SK-N-SH treated with all-trans-retinoic acid at 6 μM for 48 hours (cell line): Measurements from ENCODE around the gene ANK2.

ENCODE experiments used
- ATAC-seq: fragments of 200-7000 bp; cut with Tn5 transposase; 3 replicates; pipeline ENCODE4 v1.9.1; 2020; ENCODE audit warnings: mild to moderate bottlenecking, moderate library complexity
- ARNTL ChIP-seq: fragments of 450-650 bp; formaldehyde crosslinking; IDR thresholded peaks from 2 replicates; pipeline ENCODE4 v1.5.0; 2020; ENCODE audit warnings: low read depth, mild to moderate bottlenecking, moderate library complexity, borderline replicate concordance
- BACH2 ChIP-seq: fragments of 250-450 bp; sonication (Bioruptor Pico); IDR thresholded peaks from 2 replicates; pipeline ENCODE4 v1.9.0; 2021; ENCODE audit warnings: mild to moderate bottlenecking, borderline replicate concordance
- CSDC2 ChIP-seq: fragments of 250-450 bp; sonication (Bioruptor Pico); IDR thresholded peaks from 2 replicates; pipeline ENCODE4 v1.5.0; 2020; ENCODE audit warnings: mild to moderate bottlenecking, moderate library complexity
- ESRRG ChIP-seq: fragments of 250-450 bp; sonication (Bioruptor Pico); IDR thresholded peaks from 2 replicates; pipeline ENCODE4 v1.6.1; 2021; ENCODE audit warnings: mild to moderate bottlenecking
- OSR1 ChIP-seq: fragments of 250-450 bp; sonication (Bioruptor Pico); IDR thresholded peaks from 2 replicates; pipeline ENCODE4 v1.8.0; 2022; ENCODE audit warnings: moderate library complexity, mild to moderate bottlenecking, inconsistent platforms
- POU6F1 ChIP-seq: fragments of 250-450 bp; sonication (Bioruptor Pico); IDR thresholded peaks from 2 replicates; pipeline ENCODE4 v1.8.0; 2021; ENCODE audit warnings: low read depth, mild to moderate bottlenecking, moderate library complexity, borderline replicate concordance
- PPARA ChIP-seq: fragments of 250-450 bp; sonication (Bioruptor Pico); IDR thresholded peaks from 2 replicates; pipeline ENCODE4 v1.5.0; 2020; ENCODE audit warnings: mild to moderate bottlenecking, borderline replicate concordance
- RARB ChIP-seq: fragments of 250-450 bp; sonication (Bioruptor Pico); IDR thresholded peaks from 2 replicates; pipeline ENCODE4 v1.8.0; 2021; ENCODE audit warnings: mild to moderate bottlenecking, moderate library complexity
- SNAI2 ChIP-seq: fragments of 250-450 bp; sonication (Bioruptor Pico); IDR thresholded peaks from 2 replicates; pipeline ENCODE4 v1.5.0; 2020; ENCODE audit warnings: mild to moderate bottlenecking, moderate library complexity
- TCF4 ChIP-seq: fragments of 250-450 bp; sonication (Bioruptor Pico); IDR thresholded peaks from 2 replicates; pipeline ENCODE4 v1.8.0; 2021; ENCODE audit warnings: mild to moderate bottlenecking, moderate library complexity, borderline replicate concordance
- TOX ChIP-seq: fragments of 250-450 bp; sonication (Bioruptor Pico); IDR thresholded peaks from 2 replicates; pipeline ENCODE4 v1.8.0; 2021; ENCODE audit warnings: mild to moderate bottlenecking, moderate library complexity, borderline replicate concordance
- ZC3H10 ChIP-seq: fragments of 250-450 bp; sonication (Bioruptor Pico); IDR thresholded peaks from 2 replicates; pipeline ENCODE4 v1.5.1; 2021; ENCODE audit warnings: mild to moderate bottlenecking, moderate library complexity
- ZFP3 ChIP-seq: fragments of 250-450 bp; sonication (Bioruptor Pico); IDR thresholded peaks from 2 replicates; pipeline ENCODE4 v1.5.0; 2020; ENCODE audit warnings: mild to moderate bottlenecking, moderate library complexity
- ZFP30 ChIP-seq: fragments of 450-650 bp; formaldehyde crosslinking; IDR thresholded peaks from 2 replicates; pipeline ENCODE4 v1.5.0; 2022; ENCODE audit warnings: mild to moderate bottlenecking, moderate library complexity
- ZNF565 ChIP-seq: fragments of 450-650 bp; formaldehyde crosslinking; conservative IDR thresholded peaks from 2 replicates; pipeline ENCODE4 v1.5.0; 2020; ENCODE audit warnings: low read depth, mild to moderate bottlenecking, moderate library complexity
- ZNF70 ChIP-seq: fragments of 450-650 bp; formaldehyde crosslinking; IDR thresholded peaks from 2 replicates; pipeline ENCODE4 v1.5.0; 2020; ENCODE audit warnings: mild to moderate bottlenecking, moderate library complexity
- ZNF8 ChIP-seq: fragments of 450-650 bp; formaldehyde crosslinking; IDR thresholded peaks from 2 replicates; pipeline ENCODE4 v1.5.0; 2020; ENCODE audit warnings: mild to moderate bottlenecking, moderate library complexity
- TF ChIP-seq, protein P1 (sequence below): fragments of 250-450 bp; sonication (Bioruptor Pico); IDR thresholded peaks from 2 replicates; pipeline ENCODE4 v1.5.1; 2021; ENCODE audit warnings: mild to moderate bottlenecking, moderate library complexity
- TF ChIP-seq, protein P2 (sequence below): fragments of 250-450 bp; sonication (Bioruptor Pico); IDR thresholded peaks from 2 replicates; pipeline ENCODE4 v1.5.0; 2020; ENCODE audit warnings: mild to moderate bottlenecking, moderate library complexity
- TF ChIP-seq, protein P3 (sequence below): fragments of 250-450 bp; sonication (Bioruptor Pico); IDR thresholded peaks from 2 replicates; pipeline ENCODE4 v1.8.0; 2020; ENCODE audit warnings: mild to moderate bottlenecking, moderate library complexity, borderline replicate concordance
- TF ChIP-seq, protein P4 (sequence below): fragments of 250-450 bp; sonication (Bioruptor Pico); IDR thresholded peaks from 2 replicates; pipeline ENCODE4 v1.5.1; 2020; ENCODE audit warnings: low read depth, mild to moderate bottlenecking, moderate library complexity

The ANK2 gene

DNA sequence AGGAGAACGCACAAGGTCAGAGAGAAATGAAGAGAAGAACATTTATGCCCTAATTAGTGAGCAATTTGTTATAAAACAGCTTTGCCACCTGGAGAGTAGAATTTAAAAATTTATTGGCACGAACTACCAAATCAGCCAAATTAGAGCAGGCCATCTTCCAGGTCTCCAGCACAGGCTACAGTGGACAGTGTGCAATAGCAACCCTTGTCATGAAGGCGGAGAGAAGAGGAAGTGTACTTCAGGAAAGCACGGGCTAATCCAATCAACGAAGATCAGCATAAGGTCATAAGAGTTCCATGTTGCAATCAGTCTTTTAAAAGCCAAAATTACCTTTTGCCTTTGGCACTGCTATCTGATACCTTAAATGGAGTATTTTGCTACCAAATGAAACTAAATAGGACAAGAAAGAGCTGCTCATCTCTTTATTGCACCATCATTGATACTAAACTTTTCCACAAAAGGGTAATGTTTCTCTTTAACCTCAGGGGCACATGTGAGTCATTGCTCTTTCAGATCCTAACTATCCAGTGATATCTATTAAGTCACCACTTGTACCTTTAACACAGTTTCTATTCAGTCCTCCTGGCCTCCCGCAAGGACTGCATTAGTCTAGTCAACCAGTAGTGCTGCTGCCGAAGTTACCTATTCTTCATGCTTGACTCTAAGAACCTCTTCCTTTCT is 19.9 kb downstream of the ANK2 start:
- no peak for TF ChIP-seq ZFP3 (CRISPR knock-in tag)
- no peak for TF ChIP-seq SNAI2 (CRISPR knock-in tag)
- TF ChIP-seq TCF4 = no peak
- TF ChIP-seq OSR1 = no peak
- no peak for TF ChIP-seq BACH2
- TF ChIP-seq, protein P1, sequence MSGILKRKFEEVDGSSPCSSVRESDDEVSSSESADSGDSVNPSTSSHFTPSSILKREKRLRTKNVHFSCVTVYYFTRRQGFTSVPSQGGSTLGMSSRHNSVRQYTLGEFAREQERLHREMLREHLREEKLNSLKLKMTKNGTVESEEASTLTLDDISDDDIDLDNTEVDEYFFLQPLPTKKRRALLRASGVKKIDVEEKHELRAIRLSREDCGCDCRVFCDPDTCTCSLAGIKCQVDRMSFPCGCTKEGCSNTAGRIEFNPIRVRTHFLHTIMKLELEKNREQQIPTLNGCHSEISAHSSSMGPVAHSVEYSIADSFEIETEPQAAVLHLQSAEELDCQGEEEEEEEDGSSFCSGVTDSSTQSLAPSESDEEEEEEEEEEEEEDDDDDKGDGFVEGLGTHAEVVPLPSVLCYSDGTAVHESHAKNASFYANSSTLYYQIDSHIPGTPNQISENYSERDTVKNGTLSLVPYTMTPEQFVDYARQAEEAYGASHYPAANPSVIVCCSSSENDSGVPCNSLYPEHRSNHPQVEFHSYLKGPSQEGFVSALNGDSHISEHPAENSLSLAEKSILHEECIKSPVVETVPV (CRISPR knock-in tag) = no peak
- ATAC-seq = no peak

DNA sequence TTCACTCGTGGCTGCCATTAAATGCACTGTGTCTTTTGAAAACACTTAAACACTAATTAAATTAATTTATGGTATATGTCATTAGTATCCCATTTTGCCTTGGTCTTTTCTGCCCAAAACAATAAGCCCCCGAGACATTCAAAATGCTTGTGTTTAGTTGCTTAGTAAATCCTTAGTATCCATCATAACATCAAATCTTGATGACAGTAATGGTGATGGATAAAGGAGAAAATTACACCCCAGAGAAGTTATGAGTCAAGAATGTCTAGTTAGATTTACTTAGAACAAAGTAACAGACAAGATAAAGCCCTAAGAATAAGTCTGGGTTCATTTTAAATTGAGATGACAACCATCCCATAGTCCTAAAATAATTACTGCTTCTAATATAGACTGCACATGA is 21.3 kb downstream of the ANK2 start:
- ATAC-seq = no peak
- TF ChIP-seq, protein P2, sequence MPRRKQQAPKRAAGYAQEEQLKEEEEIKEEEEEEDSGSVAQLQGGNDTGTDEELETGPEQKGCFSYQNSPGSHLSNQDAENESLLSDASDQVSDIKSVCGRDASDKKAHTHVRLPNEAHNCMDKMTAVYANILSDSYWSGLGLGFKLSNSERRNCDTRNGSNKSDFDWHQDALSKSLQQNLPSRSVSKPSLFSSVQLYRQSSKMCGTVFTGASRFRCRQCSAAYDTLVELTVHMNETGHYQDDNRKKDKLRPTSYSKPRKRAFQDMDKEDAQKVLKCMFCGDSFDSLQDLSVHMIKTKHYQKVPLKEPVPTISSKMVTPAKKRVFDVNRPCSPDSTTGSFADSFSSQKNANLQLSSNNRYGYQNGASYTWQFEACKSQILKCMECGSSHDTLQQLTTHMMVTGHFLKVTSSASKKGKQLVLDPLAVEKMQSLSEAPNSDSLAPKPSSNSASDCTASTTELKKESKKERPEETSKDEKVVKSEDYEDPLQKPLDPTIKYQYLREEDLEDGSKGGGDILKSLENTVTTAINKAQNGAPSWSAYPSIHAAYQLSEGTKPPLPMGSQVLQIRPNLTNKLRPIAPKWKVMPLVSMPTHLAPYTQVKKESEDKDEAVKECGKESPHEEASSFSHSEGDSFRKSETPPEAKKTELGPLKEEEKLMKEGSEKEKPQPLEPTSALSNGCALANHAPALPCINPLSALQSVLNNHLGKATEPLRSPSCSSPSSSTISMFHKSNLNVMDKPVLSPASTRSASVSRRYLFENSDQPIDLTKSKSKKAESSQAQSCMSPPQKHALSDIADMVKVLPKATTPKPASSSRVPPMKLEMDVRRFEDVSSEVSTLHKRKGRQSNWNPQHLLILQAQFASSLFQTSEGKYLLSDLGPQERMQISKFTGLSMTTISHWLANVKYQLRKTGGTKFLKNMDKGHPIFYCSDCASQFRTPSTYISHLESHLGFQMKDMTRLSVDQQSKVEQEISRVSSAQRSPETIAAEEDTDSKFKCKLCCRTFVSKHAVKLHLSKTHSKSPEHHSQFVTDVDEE (CRISPR knock-in tag) = no peak
- TF ChIP-seq ESRRG (no peak), ZC3H10 (CRISPR knock-in tag) (no peak), ZFP30 (CRISPR knock-in tag) (no peak), ARNTL (CRISPR knock-in tag) (no peak), TOX (CRISPR knock-in tag) (no peak), TCF4 (no peak), ZFP3 (CRISPR knock-in tag) (no peak), RARB (CRISPR knock-in tag) (no peak), ZNF8 (CRISPR knock-in tag) (no peak), ZNF70 (no peak), ZNF565 (no peak), POU6F1 (CRISPR knock-in tag) (no peak), PPARA (CRISPR knock-in tag) (no peak), CSDC2 (CRISPR knock-in tag) (no peak)
- TF ChIP-seq, protein P1 (CRISPR knock-in tag) = no peak
- TF ChIP-seq, protein P3, sequence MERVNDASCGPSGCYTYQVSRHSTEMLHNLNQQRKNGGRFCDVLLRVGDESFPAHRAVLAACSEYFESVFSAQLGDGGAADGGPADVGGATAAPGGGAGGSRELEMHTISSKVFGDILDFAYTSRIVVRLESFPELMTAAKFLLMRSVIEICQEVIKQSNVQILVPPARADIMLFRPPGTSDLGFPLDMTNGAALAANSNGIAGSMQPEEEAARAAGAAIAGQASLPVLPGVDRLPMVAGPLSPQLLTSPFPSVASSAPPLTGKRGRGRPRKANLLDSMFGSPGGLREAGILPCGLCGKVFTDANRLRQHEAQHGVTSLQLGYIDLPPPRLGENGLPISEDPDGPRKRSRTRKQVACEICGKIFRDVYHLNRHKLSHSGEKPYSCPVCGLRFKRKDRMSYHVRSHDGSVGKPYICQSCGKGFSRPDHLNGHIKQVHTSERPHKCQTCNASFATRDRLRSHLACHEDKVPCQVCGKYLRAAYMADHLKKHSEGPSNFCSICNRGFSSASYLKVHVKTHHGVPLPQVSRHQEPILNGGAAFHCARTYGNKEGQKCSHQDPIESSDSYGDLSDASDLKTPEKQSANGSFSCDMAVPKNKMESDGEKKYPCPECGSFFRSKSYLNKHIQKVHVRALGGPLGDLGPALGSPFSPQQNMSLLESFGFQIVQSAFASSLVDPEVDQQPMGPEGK = no peak

GRCh38 chr4:113071274-113071673 is 21.8 kb downstream of the ANK2 start:
- no peak for ATAC-seq
- TF ChIP-seq, protein P3 = no peak
- TF ChIP-seq ARNTL (CRISPR knock-in tag) (no peak), RARB (CRISPR knock-in tag) (no peak), ESRRG (no peak), POU6F1 (CRISPR knock-in tag) (no peak), ZC3H10 (CRISPR knock-in tag) (no peak), ZFP30 (CRISPR knock-in tag) (no peak), OSR1 (no peak), ZFP3 (CRISPR knock-in tag) (no peak), TOX (CRISPR knock-in tag) (no peak), SNAI2 (CRISPR knock-in tag) (no peak), ZNF70 (no peak), CSDC2 (CRISPR knock-in tag) (no peak), ZNF565 (no peak)
- TF ChIP-seq, protein P4, sequence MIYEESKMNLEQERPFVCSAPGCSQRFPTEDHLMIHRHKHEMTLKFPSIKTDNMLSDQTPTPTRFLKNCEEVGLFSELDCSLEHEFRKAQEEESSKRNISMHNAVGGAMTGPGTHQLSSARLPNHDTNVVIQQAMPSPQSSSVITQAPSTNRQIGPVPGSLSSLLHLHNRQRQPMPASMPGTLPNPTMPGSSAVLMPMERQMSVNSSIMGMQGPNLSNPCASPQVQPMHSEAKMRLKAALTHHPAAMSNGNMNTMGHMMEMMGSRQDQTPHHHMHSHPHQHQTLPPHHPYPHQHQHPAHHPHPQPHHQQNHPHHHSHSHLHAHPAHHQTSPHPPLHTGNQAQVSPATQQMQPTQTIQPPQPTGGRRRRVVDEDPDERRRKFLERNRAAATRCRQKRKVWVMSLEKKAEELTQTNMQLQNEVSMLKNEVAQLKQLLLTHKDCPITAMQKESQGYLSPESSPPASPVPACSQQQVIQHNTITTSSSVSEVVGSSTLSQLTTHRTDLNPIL (CRISPR knock-in tag) = no peak
